GM18951 (cell line): ENCODE results near the gene PCNX4.
"Not testable (repeated sequence)": the region's sequence is repeated elsewhere in the genome, so short reads cannot be mapped to it uniquely, and the experiment has no call there.

Experiments used
- POLR2A ChIP-seq: IDR thresholded peaks from 4 replicates; pipeline ENCODE4 v1.6.1; 2011; ENCODE audit warnings: mild to moderate bottlenecking; ENCODE audit not compliant: insufficient read length, insufficient read depth; ENCODE audit errors: extremely low read depth
- in situ Hi-C: fragments of 300-500 bp; cut with MboI; formaldehyde crosslinking; loops from one replicate; pipeline ENCODE4 v1.12.0; 2022; ENCODE audit warnings: low sequenced_read_pairs, mixed read lengths, inconsistent platforms; ENCODE audit not compliant: unreplicated experiment

Gene PCNX4

GRCh38 chr14:60091550-60092525 lies at the start of gene PCNX4:
Gene PCNX4, plus strand, starts transcription at chr14:60091923. Its CDS starts 15,716 bp downstream, at chr14:60107639.
- TF ChIP-seq POLR2A: peak; percentile 97
- in situ Hi-C loops: no loop called here

GRCh38 chr14:60047976-60048375 lies 43.7 kb upstream of the PCNX4 start:
- in situ Hi-C loops: not testable (repeated sequence)

DNA sequence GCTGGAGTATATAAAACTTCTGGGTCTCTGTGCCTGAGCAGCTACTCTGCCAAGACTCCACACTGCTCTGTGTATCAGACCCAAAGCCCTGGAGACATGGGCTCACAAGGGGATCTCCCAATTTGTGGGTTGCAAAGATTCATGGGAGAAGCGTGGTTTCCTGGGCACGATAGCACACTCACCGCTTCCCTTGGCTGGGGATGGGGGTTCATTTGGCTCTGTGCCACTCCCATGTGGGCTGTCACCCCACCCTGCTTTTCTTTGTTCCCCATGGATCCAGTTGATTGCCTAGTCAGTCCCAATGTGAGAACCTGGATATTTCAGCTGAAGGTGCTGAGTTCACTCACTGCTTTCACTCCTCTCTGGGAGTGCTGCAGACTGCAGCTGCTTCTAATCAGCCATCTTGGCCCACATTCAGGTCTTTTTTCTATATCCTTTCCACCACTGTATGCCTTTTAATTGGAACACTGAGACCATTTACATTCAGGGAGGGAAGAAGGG lies 40.0 kb upstream of the PCNX4 start:
- no peak for TF ChIP-seq POLR2A
- in situ Hi-C loops: loop anchor here (25.0 kb wide), 1 partner anchor 511 kb away; no protein-coding TSS in a partner anchor

DNA sequence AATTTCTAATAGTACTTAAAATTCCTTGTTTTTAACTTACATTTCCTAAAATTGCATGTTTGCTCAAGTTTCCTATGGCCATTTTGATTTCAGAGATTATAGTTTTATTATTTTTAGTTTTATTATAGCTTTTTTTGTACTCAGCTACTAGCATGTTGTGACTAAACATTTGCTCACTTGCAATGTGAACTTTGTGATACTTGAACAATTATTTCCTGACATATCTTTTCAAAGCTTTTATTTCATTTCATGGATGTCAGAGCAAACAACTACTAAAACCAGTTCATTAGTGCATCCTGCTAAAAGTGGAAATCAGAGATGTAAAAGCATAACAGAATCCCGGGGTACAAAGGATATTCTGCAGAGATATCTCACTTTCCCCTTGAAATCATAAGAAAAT lies 33.6 kb upstream of the PCNX4 start:
- no peak for TF ChIP-seq POLR2A
- in situ Hi-C loops: loop anchor here (25.0 kb wide), 1 partner anchor 504 kb away; no protein-coding TSS in a partner anchor

DNA sequence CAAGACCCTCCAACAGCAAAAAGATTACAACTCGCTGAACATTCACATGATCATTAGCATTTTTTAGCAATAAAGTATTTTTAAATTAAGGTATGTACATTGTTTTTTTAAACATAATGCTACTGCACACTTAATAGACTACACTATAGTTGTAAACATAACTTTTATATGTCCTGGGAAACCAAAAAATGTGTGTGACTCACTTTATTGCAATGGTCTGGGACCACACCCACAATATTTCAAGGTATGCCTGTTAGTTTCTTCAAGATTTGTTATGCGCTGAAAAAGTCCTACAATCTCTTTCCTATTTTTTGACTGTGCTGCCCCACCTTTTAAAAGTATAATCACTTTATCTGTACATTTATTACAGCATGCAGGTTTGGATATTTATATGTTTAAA lies 30.4 kb upstream of the PCNX4 start:
- no peak for TF ChIP-seq POLR2A
- in situ Hi-C loops: loop anchor here (10.0 to 25.0 kb wide), 2 partner anchors 123 to 501 kb away; no protein-coding TSS in a partner anchor

- no peak for TF ChIP-seq POLR2A
- in situ Hi-C loops: loop anchor here (10.0 to 25.0 kb wide), 2 partner anchors 120 to 498 kb away; no protein-coding TSS in a partner anchor
These were observed 27.1 kb upstream of the PCNX4 start for GRCh38 chr14:60064491-60065072.

DNA sequence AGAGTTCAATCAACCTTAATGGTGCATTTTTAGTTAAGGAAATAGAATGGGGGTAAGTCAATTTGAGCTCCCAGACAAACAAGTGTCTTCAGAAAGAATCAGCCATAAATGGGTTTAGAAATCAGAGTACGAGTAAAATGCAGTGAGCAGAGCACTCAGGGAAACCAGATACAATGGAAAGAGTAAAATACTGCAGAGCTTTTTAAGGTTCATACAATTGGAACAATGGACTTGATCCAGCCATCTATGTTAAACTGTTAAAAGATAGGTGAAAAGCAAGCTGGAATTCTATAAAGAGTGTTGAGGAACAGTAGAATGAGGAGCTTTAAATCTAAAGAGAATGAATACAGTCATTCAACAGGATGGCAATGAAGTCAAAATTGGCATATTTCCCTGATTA lies 23.8 kb upstream of the PCNX4 start:
- in situ Hi-C loops: loop anchor here (10.0 to 25.0 kb wide), 2 partner anchors 117 to 494 kb away; no protein-coding TSS in a partner anchor

GRCh38 chr14:60079723-60080122 lies 12.0 kb upstream of the PCNX4 start:
- in situ Hi-C loops: no loop called here
- TF ChIP-seq POLR2A: no peak

More for the DNA sequence above, 23.8 kb upstream of the PCNX4 start:
- no peak for TF ChIP-seq POLR2A

DNA sequence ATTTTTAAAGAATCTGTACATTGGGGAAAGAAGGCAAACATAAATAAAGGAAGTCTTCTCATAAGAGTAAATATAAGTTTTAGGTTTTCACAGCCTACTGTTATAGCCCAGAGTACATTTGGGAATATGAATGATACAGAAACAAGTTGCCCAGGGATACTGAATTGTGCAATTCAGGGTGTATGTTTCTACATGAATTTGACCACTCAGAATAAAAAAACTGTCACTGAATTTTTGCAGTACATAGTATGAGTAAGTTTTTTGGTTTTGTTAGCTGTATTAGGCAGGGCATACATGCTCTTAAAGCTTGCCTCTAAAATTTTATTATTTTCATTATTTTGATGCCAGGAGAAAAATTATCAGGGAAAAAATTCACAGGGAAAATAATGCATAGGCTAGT lies 6.6 kb upstream of the PCNX4 start:
- no peak for TF ChIP-seq POLR2A
- in situ Hi-C loops: no loop called here

GRCh38 chr14:60085693-60086092 lies 6.0 kb upstream of the PCNX4 start:
- no peak for TF ChIP-seq POLR2A
- in situ Hi-C loops: no loop called here

DNA sequence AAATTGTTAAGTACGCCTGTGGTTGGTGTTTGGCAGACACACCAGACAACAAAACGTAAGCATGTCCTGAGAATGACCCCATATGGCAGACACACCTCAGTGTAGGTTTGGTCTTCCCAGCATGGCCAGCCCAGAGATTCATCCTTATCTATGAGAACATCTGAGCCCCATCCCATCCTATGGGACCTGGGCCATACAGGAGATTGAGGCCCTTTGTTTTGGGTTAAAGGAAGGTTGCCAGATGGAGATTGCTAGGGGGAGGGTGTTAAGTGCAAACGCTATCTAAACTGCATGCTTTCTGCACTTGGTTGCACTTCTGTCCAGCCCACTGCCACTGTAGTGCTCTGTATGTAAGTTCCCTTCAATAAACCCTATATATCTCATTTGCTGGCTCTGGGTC lies 4.1 kb upstream of the PCNX4 start:
- in situ Hi-C loops: no loop called here
- TF ChIP-seq POLR2A: no peak

GRCh38 chr14:60089221-60089620 lies 2.5 kb upstream of the PCNX4 start:
- in situ Hi-C loops: no loop called here
- TF ChIP-seq POLR2A: no peak

- in situ Hi-C loops: no loop called here
- no peak for TF ChIP-seq POLR2A
These were observed 731 bp upstream of the PCNX4 start for GRCh38 chr14:60090864-60091519.
